ENCODE data around the gene WDR18. TPM values are rescaled to one million over a fixed set of nuclear protein-coding genes. Genes with fewer than 3 reads are reported as not detected.

WDR18 gene
- total and polyA plus RNA-seq, 2 of the 4 experiments (the other 2 are of a cell fraction) = 37.1 to 56.9 TPM

GRCh38 chr19:952049-952679 lies 32.0 kb upstream of the WDR18 start (continued):
- TF ChIP-seq RCOR1 (IDR thresholded peaks at IDR 0.05; ENCODE audit: insufficient replicate concordance, low read length) = no peak

- peak overlapping the region; percentile 93 for H2AK5ac ChIP-seq (ENCODE audit: low read depth, low read length)
- H3K18ac ChIP-seq (ENCODE audit: low read depth, low read length) = peak overlapping the region; percentile 5
- H2BK15ac ChIP-seq (ENCODE audit: low read depth, low read length) = no peak overlapping the region
- peak overlapping the region; percentile 37; the same call in 1 of the 2 replicates for H3K9ac ChIP-seq (ENCODE audit: low read depth, low read length)
- CTCF ChIA-PET = no interaction called here
- BruUV-seq (replicated peaks) = no TSS peak
- ATAC-seq (ENCODE audit: low read depth) (peak; percentile 40), DNase-seq (no peak)
- H4K20me1 ChIP-seq (ENCODE audit: insufficient read depth, low read length) = peaks cover 44% of the 10 kb centered on the region
- H2AFZ ChIP-seq (replicated peaks; ENCODE audit: low read length, poor library complexity) = peak overlapping the region; percentile 69
- peak overlapping the region; percentile 43 to 93 for H4K8ac ChIP-seq (ENCODE audit: low read depth in 2 of 2, low read length in 2 of 2)
- H2AK9ac ChIP-seq (replicated peaks; ENCODE audit: low read depth, low read length, poor library complexity) = peak overlapping the region; percentile 98
- peaks cover 36% of the 10 kb centered on the region for H3K4me1 ChIP-seq (ENCODE audit: control insufficient read depth, insufficient read depth, low read length)
- peak overlapping the region; percentile 59 for H2BK20ac ChIP-seq (ENCODE audit: low read depth, low read length)
- H3K4ac ChIP-seq (ENCODE audit: low read depth, low read length) = peak overlapping the region; percentile 95
- peak overlapping the region; percentile 79 for H4K91ac ChIP-seq (ENCODE audit: insufficient read depth, low read depth, low read length)
- POLR2A ChIA-PET (ENCODE audit: unreplicated experiment) = no interaction called here
- no peaks in the 10 kb centered on the region for H3K27me3 ChIP-seq (ENCODE audit: control insufficient read depth, insufficient read depth, low read length)
- no peaks in the 10 kb centered on the region for H3K9me3 ChIP-seq (ENCODE audit: control insufficient read depth, insufficient read depth, low read length)
- peak overlapping the region; percentile 18; the same call in 1 of the 2 replicates for H3K4me3 ChIP-seq (ENCODE audit: insufficient read depth, low read depth, low read length)
- no CpG with 5 or more reads among the region's 21 CpGs for WGBS, 2 experiments (ENCODE audit: extremely low coverage in 2 of 2, insufficient read length in 1 of 2)
- H3K23ac ChIP-seq (ENCODE audit: low read depth, low read length) = peak overlapping the region; percentile 8
- peak overlapping the region; percentile 56 for H2BK120ac ChIP-seq (ENCODE audit: low read depth, low read length)
- H3K36me3 ChIP-seq (ENCODE audit: control insufficient read depth, insufficient read depth, low read length) = peaks cover 9% of the 10 kb centered on the region; the same call in 1 of the 2 replicates
- TF ChIP-seq MXI1 (IDR thresholded peaks at IDR 0.05; ENCODE audit: borderline replicate concordance, low read depth, low read length) (no peak), MAFK (IDR thresholded peaks at IDR 0.05; ENCODE audit: low read depth, low read length) (no peak), MAZ (IDR thresholded peaks at IDR 0.05; ENCODE audit: borderline replicate concordance, low read depth, low read length) (peak; percentile 42; the same call in 1 of the 2 replicates), POLR2A (IDR thresholded peaks at IDR 0.05; ENCODE audit: low read depth, low read length) (no peak), CEBPB (IDR thresholded peaks at IDR 0.05; ENCODE audit: low read depth, low read length) (peak; percentile 22; the same call in 1 of the 2 replicates), RCOR1 (IDR thresholded peaks at IDR 0.05; ENCODE audit: insufficient replicate concordance, low read length) (no peak)
- peak overlapping the region; percentile 76 for H3K4me2 ChIP-seq (ENCODE audit: low read depth, low read length)
- peak overlapping the region; percentile 78 for H3K27ac ChIP-seq (ENCODE audit: insufficient read depth, low read length)
- H3K79me1 ChIP-seq (ENCODE audit: low read depth in 1 of 2, low read length in 2 of 2) = peaks cover 34 to 77% of the 10 kb centered on the region in 2 experiments
- 0 out of 2 replicates have a peak overlapping the region, but pooled peaks have one; percentile 22 for H3K56ac ChIP-seq (ENCODE audit: extremely low read depth, insufficient read depth, low read length)
- peak overlapping the region; percentile 93 for H2BK5ac ChIP-seq (ENCODE audit: low read depth, low read length, poor library complexity, severe bottlenecking)
- H3K9me1 ChIP-seq (ENCODE audit: insufficient read depth, low read length) = peaks cover 8% of the 10 kb centered on the region
- dilution Hi-C loops (cut with HindIII; ENCODE audit: low sequenced_read_pairs, unreplicated experiment) (no loop called here), intact Hi-C loops (cut with micrococcal nuclease) (no loop called here), in situ Hi-C loops (cut with MboI; ENCODE audit: low sequenced_read_pairs) (no loop called here)
- H3K14ac ChIP-seq (replicated peaks; ENCODE audit: low read depth, low read length) = peak overlapping the region; percentile 66
- peak overlapping the region; percentile 38 for H4K5ac ChIP-seq (ENCODE audit: low read depth, low read length)
These were observed 31.3 kb upstream of the WDR18 start for GRCh38 chr19:952680-953444.
